ENCODE data around the gene LMX1A. TPM values are rescaled to one million over a fixed set of nuclear protein-coding genes. Genes with fewer than 3 reads are reported as not detected.

LMX1A gene
- total RNA-seq (not detected), polyA plus RNA-seq (under 1 TPM in 1 of 3 donors, not detected in 2; 0.08 TPM)
- long read RNA-seq, donor 1 = 0 reads
- long read RNA-seq, donor 2 = 0 reads
- long read RNA-seq, donor 3 = 0 reads
- long read RNA-seq, donor 4 = 0 reads
- long read RNA-seq, donor 5 = 0 reads
- long read RNA-seq, donor 6 = 0 reads
- long read RNA-seq, donor 7 = 0 reads
- long read RNA-seq, donor 8 = 0 reads
- long read RNA-seq, donor 9 = 0 reads
- long read RNA-seq, donor 10 = 0 reads

DNA sequence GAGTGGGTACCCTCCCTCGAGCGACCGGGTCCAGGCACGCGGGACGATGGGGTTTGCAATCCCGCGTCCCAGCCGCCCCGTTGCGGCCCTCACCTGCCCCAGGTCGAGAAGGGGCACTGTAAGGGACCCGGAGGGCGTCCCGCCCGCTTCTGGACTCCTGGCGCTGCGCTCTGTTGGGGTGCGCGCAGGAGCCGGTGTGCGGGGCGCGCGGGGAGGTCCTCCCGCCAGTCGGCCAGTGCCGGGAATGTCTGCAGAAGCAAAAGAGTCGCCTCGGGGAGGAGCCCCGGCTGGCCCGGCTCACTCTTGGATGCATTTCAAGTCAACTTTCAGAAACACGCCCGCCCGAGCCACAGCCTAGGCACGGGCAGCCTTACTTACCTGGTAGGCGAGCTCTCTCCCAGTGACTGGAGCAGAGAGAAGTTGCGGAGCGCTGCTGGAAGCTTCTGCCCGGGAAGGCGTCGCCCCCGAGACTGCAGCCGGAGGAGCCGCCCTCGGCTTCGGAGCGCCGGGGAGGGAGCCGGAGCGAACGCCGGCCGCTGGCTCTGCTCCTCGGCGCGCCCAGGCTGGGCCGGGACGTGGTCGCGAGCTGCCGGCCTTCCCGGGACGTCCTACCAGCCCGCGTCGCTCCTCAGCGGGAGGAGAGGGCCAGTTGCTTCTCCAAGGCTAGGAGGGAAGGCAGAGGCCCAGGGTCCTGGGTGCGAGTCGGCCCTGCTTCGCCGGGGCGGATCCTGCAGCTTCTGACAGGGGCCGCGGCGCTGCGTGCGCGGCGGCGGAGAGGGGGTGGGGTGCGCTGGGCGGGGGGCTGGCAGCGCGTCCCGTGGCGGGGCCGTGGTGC is at the start of gene LMX1A:
TSS of gene LMX1A (minus strand) at position 739 of the 835 bp plus-strand sequence. CDS start 1,156 bp downstream, outside the sequence.
- H3K27ac ChIP-seq = no peak within 1 kb of the TSS
- H3K27me3 ChIP-seq = peaks cover 75% of the 10 kb centered on the region
- no peaks in the 10 kb centered on the region for H3K9me3 ChIP-seq (replicated peaks in 1 of 3)
- DNase-seq = peak in 1 of 7 donors; percentile 22
- H3K36me3 ChIP-seq (replicated peaks in 1 of 2) = no peaks in the 10 kb centered on the region
- H3K4me1 ChIP-seq (replicated peaks in 1 of 2) = peaks cover 0 to 4% of the 10 kb centered on the region in 2 donors
- H3K4me3 ChIP-seq = peak within 1 kb of the TSS in 1 of 4 donors; percentile 26
- intact Hi-C loops (cut with DNase I) = no loop called here
- TF ChIP-seq, protein P1, sequence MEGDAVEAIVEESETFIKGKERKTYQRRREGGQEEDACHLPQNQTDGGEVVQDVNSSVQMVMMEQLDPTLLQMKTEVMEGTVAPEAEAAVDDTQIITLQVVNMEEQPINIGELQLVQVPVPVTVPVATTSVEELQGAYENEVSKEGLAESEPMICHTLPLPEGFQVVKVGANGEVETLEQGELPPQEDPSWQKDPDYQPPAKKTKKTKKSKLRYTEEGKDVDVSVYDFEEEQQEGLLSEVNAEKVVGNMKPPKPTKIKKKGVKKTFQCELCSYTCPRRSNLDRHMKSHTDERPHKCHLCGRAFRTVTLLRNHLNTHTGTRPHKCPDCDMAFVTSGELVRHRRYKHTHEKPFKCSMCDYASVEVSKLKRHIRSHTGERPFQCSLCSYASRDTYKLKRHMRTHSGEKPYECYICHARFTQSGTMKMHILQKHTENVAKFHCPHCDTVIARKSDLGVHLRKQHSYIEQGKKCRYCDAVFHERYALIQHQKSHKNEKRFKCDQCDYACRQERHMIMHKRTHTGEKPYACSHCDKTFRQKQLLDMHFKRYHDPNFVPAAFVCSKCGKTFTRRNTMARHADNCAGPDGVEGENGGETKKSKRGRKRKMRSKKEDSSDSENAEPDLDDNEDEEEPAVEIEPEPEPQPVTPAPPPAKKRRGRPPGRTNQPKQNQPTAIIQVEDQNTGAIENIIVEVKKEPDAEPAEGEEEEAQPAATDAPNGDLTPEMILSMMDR (IDR thresholded peaks at IDR 0.05) = no peak
- no peak for TF ChIP-seq POLR2A (IDR thresholded peaks at IDR 0.05)
- WGBS, 4 donors = 1 to 3% (median 1%) methylated on average over 24 to 88 of the region's 88 CpGs

DNA sequence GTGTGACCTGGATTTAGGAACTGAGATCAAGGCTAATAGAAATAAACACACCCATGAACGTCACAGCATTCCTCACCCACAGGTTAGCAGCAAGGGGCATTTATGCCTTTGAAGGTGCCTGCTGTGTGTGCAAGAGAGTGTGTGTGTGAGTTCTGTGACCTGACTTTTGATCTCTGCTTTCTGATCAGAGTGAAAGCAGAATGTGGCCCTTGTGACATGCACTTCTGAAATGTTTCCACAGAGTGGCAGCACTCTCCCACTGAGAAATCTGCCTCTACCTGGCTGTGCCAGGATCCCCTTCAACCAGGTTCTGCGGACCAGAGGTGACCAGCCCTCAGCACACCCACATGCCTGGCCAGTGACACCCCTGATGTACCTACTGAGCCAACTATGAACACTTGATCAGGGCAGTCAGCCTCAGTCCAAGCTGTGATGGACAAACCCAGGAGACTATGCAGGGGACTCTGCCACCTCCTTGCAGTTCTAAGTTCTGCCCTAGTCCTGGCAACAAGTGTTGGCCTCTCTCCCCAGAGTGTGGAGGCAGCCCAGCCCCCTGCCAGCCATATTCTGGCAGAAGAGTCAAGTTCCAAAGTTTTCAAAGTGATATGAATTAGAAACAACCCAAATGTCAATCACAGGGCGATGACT is 47.4 kb upstream of the LMX1A start:
- Histone ChIP-seq H3K36me3 (replicated peaks in 1 of 2) (no peaks in the 10 kb centered on the region), H3K27ac (no peak overlapping the region), H3K9me3 (replicated peaks in 1 of 3) (no peaks in the 10 kb centered on the region), H3K4me3 (no peak overlapping the region), H3K27me3 (peaks cover 3% of the 10 kb centered on the region), H3K4me1 (replicated peaks in 1 of 2) (no peaks in the 10 kb centered on the region)
- WGBS, 4 donors = 34 to 46% (median 38%) methylated on average over 2 to 3 of the region's 3 CpGs
- TF ChIP-seq POLR2A (IDR thresholded peaks at IDR 0.05) = no peak
- TF ChIP-seq, protein P1 (IDR thresholded peaks at IDR 0.05) = peak; percentile 15 to 57 (median 48)
- no peak for DNase-seq
- intact Hi-C loops (cut with DNase I) = no loop called here

DNA sequence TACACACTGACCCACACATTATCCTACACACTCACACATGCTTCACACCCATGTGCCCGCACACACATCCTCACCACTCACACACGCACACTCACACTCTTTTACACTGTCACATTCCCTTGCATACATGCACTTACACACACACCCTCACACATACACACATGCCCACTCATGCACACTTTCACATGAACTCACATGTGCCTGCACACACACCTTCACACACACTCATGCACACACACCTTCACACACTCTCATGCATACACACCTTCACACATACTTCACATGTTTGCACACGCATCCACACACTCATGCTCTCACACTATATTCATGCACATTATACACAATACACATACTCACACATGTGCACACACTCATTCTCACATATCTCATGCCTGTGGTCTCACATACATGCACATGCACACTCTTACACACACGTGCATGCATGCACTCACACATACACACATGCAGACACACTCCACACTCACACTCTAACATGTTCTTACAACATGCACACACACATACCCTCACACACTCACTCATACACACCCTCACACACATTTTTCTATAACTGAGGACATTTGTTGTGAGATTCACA is 46.1 kb upstream of the LMX1A start:
- 73 to 84% (median 77%) methylated on average over 4 of the region's 4 CpGs for WGBS, 4 donors
- no peak for TF ChIP-seq POLR2A (IDR thresholded peaks at IDR 0.05)
- TF ChIP-seq, protein P1 (IDR thresholded peaks at IDR 0.05) = no peak
- Histone ChIP-seq H3K36me3 (replicated peaks in 1 of 2) (no peaks in the 10 kb centered on the region), H3K27ac (no peak overlapping the region), H3K4me1 (replicated peaks in 1 of 2) (no peaks in the 10 kb centered on the region), H3K27me3 (peaks cover 3% of the 10 kb centered on the region), H3K4me3 (no peak overlapping the region), H3K9me3 (replicated peaks in 1 of 3) (no peaks in the 10 kb centered on the region)
- intact Hi-C loops (cut with DNase I) = no loop called here
- DNase-seq = no peak

DNA sequence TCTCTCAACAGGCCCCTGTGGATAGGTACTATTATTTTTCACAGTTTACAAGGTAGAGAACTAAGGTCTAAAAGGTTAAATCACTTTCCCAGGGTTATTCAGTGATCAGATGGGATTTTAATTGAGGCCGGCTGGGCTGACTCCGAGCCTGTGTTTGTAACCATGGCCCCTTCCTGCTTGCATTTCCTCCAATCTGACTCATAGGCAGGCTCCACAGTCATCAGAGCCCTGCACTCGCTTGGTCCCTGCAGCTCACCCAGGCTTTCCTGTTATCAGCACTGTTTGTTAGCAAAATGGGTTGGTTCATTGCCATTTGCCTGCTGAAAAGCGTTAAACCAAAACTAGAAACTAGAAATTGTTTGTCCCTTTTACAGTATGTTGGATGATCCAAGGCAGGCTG is 41.4 kb upstream of the LMX1A start:
- intact Hi-C loops (cut with DNase I) = loop anchor here (10.0 kb wide), 1 partner anchor 517 kb away; no protein-coding TSS in a partner anchor
- Histone ChIP-seq H3K36me3 (replicated peaks in 1 of 2) (no peaks in the 10 kb centered on the region), H3K27ac (no peak overlapping the region), H3K4me3 (no peak overlapping the region), H3K4me1 (replicated peaks in 1 of 2) (peaks cover 0 to 5% of the 10 kb centered on the region in 2 donors), H3K27me3 (peaks cover 2% of the 10 kb centered on the region), H3K9me3 (replicated peaks in 1 of 3) (no peaks in the 10 kb centered on the region)
- TF ChIP-seq, protein P1 (IDR thresholded peaks at IDR 0.05) = no peak
- no peak for TF ChIP-seq POLR2A (IDR thresholded peaks at IDR 0.05)
- peak in 1 of 7 donors; percentile 57 for DNase-seq
- 32 to 50% (median 41%) methylated on average over 4 of the region's 4 CpGs for WGBS, 4 donors

Data from adrenal gland (tissue), 19 donors.